ENCODE results near the gene PRKCH.

DNA sequence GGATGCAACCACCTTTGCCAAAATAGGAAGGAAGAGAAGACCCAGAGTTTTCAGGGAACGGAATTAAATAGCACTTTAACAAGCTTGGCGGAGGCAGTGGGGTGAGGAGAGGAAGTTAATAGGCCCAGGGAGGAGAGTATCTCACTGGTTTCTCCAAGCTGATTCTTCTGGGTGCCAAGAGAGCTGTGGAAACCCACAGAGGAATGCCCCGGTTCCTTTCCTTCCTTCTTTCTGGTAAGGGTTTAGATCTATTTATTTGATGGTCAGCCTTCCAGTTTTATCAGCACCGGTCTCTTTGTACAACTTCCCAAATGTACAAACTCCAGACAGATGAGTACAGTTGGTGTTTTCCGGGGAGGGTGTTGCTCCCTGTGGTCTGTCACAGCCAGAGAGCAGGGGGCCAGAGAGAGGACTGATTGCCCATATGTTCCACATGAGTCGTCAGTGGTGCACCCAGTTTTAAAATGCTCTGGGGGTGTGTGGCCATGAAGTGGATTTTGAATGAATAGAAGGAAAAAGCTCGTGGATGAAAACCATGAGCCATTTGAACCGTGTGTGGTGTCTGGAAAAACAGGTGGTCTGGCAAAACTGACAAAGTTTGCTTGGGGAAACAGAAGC, 26.6 kb downstream of the PRKCH start:
- TF ChIP-seq, protein P1, sequence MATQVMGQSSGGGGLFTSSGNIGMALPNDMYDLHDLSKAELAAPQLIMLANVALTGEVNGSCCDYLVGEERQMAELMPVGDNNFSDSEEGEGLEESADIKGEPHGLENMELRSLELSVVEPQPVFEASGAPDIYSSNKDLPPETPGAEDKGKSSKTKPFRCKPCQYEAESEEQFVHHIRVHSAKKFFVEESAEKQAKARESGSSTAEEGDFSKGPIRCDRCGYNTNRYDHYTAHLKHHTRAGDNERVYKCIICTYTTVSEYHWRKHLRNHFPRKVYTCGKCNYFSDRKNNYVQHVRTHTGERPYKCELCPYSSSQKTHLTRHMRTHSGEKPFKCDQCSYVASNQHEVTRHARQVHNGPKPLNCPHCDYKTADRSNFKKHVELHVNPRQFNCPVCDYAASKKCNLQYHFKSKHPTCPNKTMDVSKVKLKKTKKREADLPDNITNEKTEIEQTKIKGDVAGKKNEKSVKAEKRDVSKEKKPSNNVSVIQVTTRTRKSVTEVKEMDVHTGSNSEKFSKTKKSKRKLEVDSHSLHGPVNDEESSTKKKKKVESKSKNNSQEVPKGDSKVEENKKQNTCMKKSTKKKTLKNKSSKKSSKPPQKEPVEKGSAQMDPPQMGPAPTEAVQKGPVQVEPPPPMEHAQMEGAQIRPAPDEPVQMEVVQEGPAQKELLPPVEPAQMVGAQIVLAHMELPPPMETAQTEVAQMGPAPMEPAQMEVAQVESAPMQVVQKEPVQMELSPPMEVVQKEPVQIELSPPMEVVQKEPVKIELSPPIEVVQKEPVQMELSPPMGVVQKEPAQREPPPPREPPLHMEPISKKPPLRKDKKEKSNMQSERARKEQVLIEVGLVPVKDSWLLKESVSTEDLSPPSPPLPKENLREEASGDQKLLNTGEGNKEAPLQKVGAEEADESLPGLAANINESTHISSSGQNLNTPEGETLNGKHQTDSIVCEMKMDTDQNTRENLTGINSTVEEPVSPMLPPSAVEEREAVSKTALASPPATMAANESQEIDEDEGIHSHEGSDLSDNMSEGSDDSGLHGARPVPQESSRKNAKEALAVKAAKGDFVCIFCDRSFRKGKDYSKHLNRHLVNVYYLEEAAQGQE (IDR thresholded peaks at IDR 0.05; ENCODE audit: insufficient read depth in 1 of 2, low read depth in 2 of 2, low read length in 2 of 2): no peak
- no peak for TF ChIP-seq POLR2AphosphoS5 (IDR thresholded peaks at IDR 0.05; ENCODE audit: low read depth, low read length)
- no peak for TF ChIP-seq TAF1 (IDR thresholded peaks at IDR 0.05; ENCODE audit: borderline replicate concordance, insufficient read depth, low read length)
- no peak for TF ChIP-seq SIN3A (IDR thresholded peaks at IDR 0.05; ENCODE audit: borderline replicate concordance, insufficient read depth, low read length)
- no peak for TF ChIP-seq FOXP2 (optimal IDR thresholded peaks at IDR 0.05; ENCODE audit: borderline replicate concordance, extremely low read depth, extremely low read length, insufficient read depth)
